Ishikawa (cell line): ENCODE measurements around the gene POU4F1.

Experiments
- CEBPB ChIP-seq: IDR thresholded peaks from 2 replicates; pipeline ENCODE4 v1.6.1; 2012
- EGR1 ChIP-seq: IDR thresholded peaks from 2 replicates; pipeline ENCODE4 v1.6.1; 2012
- EP300 ChIP-seq: IDR thresholded peaks from 2 replicates; pipeline ENCODE4 v1.6.1; 2012; ENCODE audit warnings: borderline replicate concordance
- FOXM1 ChIP-seq: IDR thresholded peaks from 2 replicates; pipeline ENCODE4 v1.6.1; 2012; ENCODE audit warnings: low read depth, borderline replicate concordance
- MAX ChIP-seq: IDR thresholded peaks from 2 replicates; pipeline ENCODE4 v1.6.1; 2012
- RAD21 ChIP-seq: IDR thresholded peaks from 2 replicates; pipeline ENCODE4 v1.6.1; 2012; ENCODE audit warnings: low read depth
- REST ChIP-seq: IDR thresholded peaks from 2 replicates; pipeline ENCODE4 v1.6.1; 2012; ENCODE audit warnings: low read depth, mild to moderate bottlenecking
- TAF1 ChIP-seq: IDR thresholded peaks from 2 replicates; pipeline ENCODE4 v1.6.1; 2012; ENCODE audit warnings: low read depth, mild to moderate bottlenecking
- USF1 ChIP-seq: IDR thresholded peaks from 2 replicates; pipeline ENCODE4 v1.6.1; 2012
- YY1 ChIP-seq: IDR thresholded peaks from 2 replicates; pipeline ENCODE4 v1.6.1; 2012; ENCODE audit warnings: low read depth

- no peak for TF ChIP-seq TAF1
- no peak for TF ChIP-seq RAD21
- TF ChIP-seq YY1 = no peak
- TF ChIP-seq MAX = no peak
- TF ChIP-seq CEBPB = no peak
- TF ChIP-seq REST = no peak
- TF ChIP-seq EP300 = no peak
- TF ChIP-seq USF1 = no peak
- no peak for TF ChIP-seq EGR1
- TF ChIP-seq FOXM1 = no peak
Measured at GRCh38 chr13:78620936-78621470, 17.7 kb upstream of the POU4F1 start.
